Colonic mucosa (tissue), 4 donors: Measurements from ENCODE around the gene TUG1. TPM values are rescaled to one million over a fixed set of nuclear protein-coding genes. Genes with fewer than 3 reads are reported as not detected.
A peak's percentile ranks its signal among the peaks of the same experiment; 100 is the strongest.

Experiments used
- DNase-seq: peaks from one replicate; pipeline ENCODE4 v3.0.0-alpha.2; 2020
- H3K27ac ChIP-seq: fragments of 200-600 bp; one replicate; pipeline ENCODE4 v1.8.0; 2021
- H3K27me3 ChIP-seq: fragments of 200-600 bp; one replicate; pipeline ENCODE4 v1.8.0; 2021
- H3K36me3 ChIP-seq: fragments of 200-600 bp; one replicate; pipeline ENCODE4 v1.8.0; 2021
- H3K4me1 ChIP-seq: fragments of 200-600 bp; one replicate; pipeline ENCODE4 v1.8.0; 2021; ENCODE audit warnings: mild to moderate bottlenecking
- H3K4me3 ChIP-seq: fragments of 200-600 bp; one replicate; pipeline ENCODE4 v1.8.0; 2021
- H3K9ac ChIP-seq, 2 donors: one replicate each; pipeline ENCODE4 v1.7.0; 2013; ENCODE audit warnings: control low read depth in 2 of 2, low read depth in 2 of 2, low read length in 2 of 2
- H3K9me3 ChIP-seq: fragments of 200-600 bp; one replicate; pipeline ENCODE4 v1.8.0; 2021
- CTCF ChIP-seq: fragments of 200-600 bp; IDR thresholded peaks from one replicate; pipeline ENCODE4 v1.8.0; 2022; ENCODE audit warnings: antibody characterized with exemption, mild to moderate bottlenecking
- intact Hi-C: fragments of 100-400 bp; cut with DNase I; formaldehyde crosslinking; loops from one replicate; pipeline ENCODE4 v1.14.1; 2022
- total RNA-seq, 2 donors: library from RNA; stranded (reverse); fragmentation: NEBNext Ultra II Directional in 1 of 2; extraction: Animal tissue kit (Norgen Biotek cat#: 25700) in 1 of 2; gene quantifications; one replicate each; pipeline ENCODE4 v1.2.1, GENCODE V29; 2021
- donor health status: healthy.
- donor health status: DM: no; HTN: no; CAD: no.
- donor health status: DM: no; HTN: no; CAD: no.

Gene TUG1
- total RNA-seq, 2 donors from 2014 or later = 63.0 to 66.6 TPM

GRCh38 chr22:30970356-30970746, 1.3 kb downstream of the TUG1 start:
- intact Hi-C loops = no loop called here
- peak overlapping the region in 1 of 2 donors; percentile 71 for H3K9ac ChIP-seq
- peak overlapping the region; percentile 68 for H3K4me3 ChIP-seq
- peaks cover 8% of the 10 kb centered on the region for H3K4me1 ChIP-seq
- H3K27me3 ChIP-seq = no peaks in the 10 kb centered on the region
- H3K27ac ChIP-seq = no peak overlapping the region
- DNase-seq = no peak
- TF ChIP-seq CTCF = no peak
- peaks cover 14% of the 10 kb centered on the region for H3K36me3 ChIP-seq
- H3K9me3 ChIP-seq = peaks cover 4% of the 10 kb centered on the region

GRCh38 chr22:30978304-30978962, 9.4 kb downstream of the TUG1 start:
- no peak overlapping the region for H3K27ac ChIP-seq
- H3K4me3 ChIP-seq = no peak overlapping the region
- H3K27me3 ChIP-seq = no peaks in the 10 kb centered on the region
- H3K9ac ChIP-seq = no peak overlapping the region
- H3K9me3 ChIP-seq = no peaks in the 10 kb centered on the region
- intact Hi-C loops = no loop called here
- H3K36me3 ChIP-seq = peaks cover 12% of the 10 kb centered on the region
- DNase-seq = no peak
- no peak for TF ChIP-seq CTCF
- no peaks in the 10 kb centered on the region for H3K4me1 ChIP-seq

GRCh38 chr22:30979932-30980331, 10.9 kb downstream of the TUG1 start:
- Histone ChIP-seq H3K27me3 (no peaks in the 10 kb centered on the region), H3K9ac (no peak overlapping the region), H3K36me3 (no peaks in the 10 kb centered on the region), H3K4me1 (no peaks in the 10 kb centered on the region), H3K27ac (no peak overlapping the region), H3K4me3 (no peak overlapping the region), H3K9me3 (no peaks in the 10 kb centered on the region)
- intact Hi-C loops = no loop called here
- no peak for DNase-seq
- no peak for TF ChIP-seq CTCF

GRCh38 chr22:30982512-30982911, 13.4 kb downstream of the TUG1 start:
- no peak overlapping the region for H3K27ac ChIP-seq
- H3K4me1 ChIP-seq = no peaks in the 10 kb centered on the region
- H3K9me3 ChIP-seq = no peaks in the 10 kb centered on the region
- H3K4me3 ChIP-seq = no peak overlapping the region
- no peak for TF ChIP-seq CTCF
- H3K36me3 ChIP-seq = no peaks in the 10 kb centered on the region
- H3K27me3 ChIP-seq = no peaks in the 10 kb centered on the region
- intact Hi-C loops = no loop called here
- H3K9ac ChIP-seq = no peak overlapping the region
- DNase-seq = no peak

DNA sequence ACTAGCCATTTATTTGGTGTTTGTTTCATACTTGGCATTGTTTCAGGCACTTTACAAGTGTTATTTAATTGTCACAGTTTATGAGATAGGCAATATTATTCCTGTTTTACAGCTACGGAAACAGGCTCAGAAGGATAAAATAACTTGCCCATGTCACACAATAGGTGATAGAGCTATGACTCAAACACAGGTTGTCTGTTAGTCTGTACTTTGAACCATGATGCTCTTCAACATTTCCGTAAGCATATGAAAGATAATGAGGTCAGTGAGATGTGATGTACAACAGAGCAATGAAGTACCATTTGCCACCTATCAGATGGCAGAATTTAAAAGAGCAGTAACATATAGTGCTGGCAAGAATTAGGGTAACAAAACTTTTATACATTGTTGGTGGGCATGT, 15.3 kb downstream of the TUG1 start:
- intact Hi-C loops = no loop called here
- H3K9me3 ChIP-seq = no peaks in the 10 kb centered on the region
- no peak for DNase-seq

More for the DNA sequence above, 15.3 kb downstream of the TUG1 start:
- Histone ChIP-seq H3K27me3 (no peaks in the 10 kb centered on the region), H3K36me3 (no peaks in the 10 kb centered on the region), H3K4me3 (no peak overlapping the region), H3K4me1 (no peaks in the 10 kb centered on the region), H3K27ac (no peak overlapping the region), H3K9ac (no peak overlapping the region)
- no peak for TF ChIP-seq CTCF
